Vagina (tissue), 2 donors: ENCODE results near the gene GBGT1.

Experiments used
- POLR2A ChIP-seq, 2 donors: fragments of 450-650 bp; IDR thresholded peaks; one replicate each; pipeline ENCODE4 v1.6.1; 2017; ENCODE audit warnings: antibody characterized with exemption in 2 of 2, mild to moderate bottlenecking in 2 of 2, moderate library complexity in 2 of 2
- POLR2AphosphoS5 ChIP-seq, 2 donors: sonication (generic); formaldehyde crosslinking; IDR thresholded peaks; one replicate each; pipeline ENCODE4 v1.9.0; 2017; ENCODE audit warnings: antibody characterized with exemption in 2 of 2, mild to moderate bottlenecking in 2 of 2, low read depth in 1 of 2; ENCODE audit not compliant: insufficient read depth in 1 of 2
- TF ChIP-seq, protein P1 (sequence below), 3 experiments: fragments of 450-650 bp in 2 of 3; fragments of 200-600 bp in 1 of 3; sonication (generic) in 1 of 3; IDR thresholded peaks; one replicate each; pipeline ENCODE4 v1.5.1; 2017 to 2019; ENCODE audit warnings: antibody characterized with exemption in 3 of 3, mild to moderate bottlenecking in 2 of 3, moderate library complexity in 2 of 3

GRCh38 chr9:133121198-133121914, 42.4 kb downstream of the GBGT1 start, which contains the start of gene RALGDS:
- TF ChIP-seq, protein P1, sequence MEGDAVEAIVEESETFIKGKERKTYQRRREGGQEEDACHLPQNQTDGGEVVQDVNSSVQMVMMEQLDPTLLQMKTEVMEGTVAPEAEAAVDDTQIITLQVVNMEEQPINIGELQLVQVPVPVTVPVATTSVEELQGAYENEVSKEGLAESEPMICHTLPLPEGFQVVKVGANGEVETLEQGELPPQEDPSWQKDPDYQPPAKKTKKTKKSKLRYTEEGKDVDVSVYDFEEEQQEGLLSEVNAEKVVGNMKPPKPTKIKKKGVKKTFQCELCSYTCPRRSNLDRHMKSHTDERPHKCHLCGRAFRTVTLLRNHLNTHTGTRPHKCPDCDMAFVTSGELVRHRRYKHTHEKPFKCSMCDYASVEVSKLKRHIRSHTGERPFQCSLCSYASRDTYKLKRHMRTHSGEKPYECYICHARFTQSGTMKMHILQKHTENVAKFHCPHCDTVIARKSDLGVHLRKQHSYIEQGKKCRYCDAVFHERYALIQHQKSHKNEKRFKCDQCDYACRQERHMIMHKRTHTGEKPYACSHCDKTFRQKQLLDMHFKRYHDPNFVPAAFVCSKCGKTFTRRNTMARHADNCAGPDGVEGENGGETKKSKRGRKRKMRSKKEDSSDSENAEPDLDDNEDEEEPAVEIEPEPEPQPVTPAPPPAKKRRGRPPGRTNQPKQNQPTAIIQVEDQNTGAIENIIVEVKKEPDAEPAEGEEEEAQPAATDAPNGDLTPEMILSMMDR (IDR thresholded peaks at IDR 0.05): no peak
- no peak for TF ChIP-seq POLR2A (IDR thresholded peaks at IDR 0.05)
- peak in 1 of 2 donors; percentile 46 for TF ChIP-seq POLR2AphosphoS5 (IDR thresholded peaks at IDR 0.05; ENCODE audit: insufficient read depth in 1 of 2, low read depth in 1 of 2)
